Dendritic cell treated with granulocyte-macrophage colony-stimulating factor and Interleukin-4, amounts not matched to agents 40 ng/mL and 50 ng/mL, for 4 days (primary cell): ENCODE data around the gene ZBED1.

ENCODE experiments used
- H3K27ac Mint-ChIP-seq: one replicate; pipeline ENCODE4 v1.8.0; 2022; ENCODE audit warnings: mild to moderate bottlenecking, mixed read lengths
- H3K27me3 Mint-ChIP-seq: one replicate; pipeline ENCODE4 v1.8.0; 2022; ENCODE audit warnings: mild to moderate bottlenecking, mixed read lengths
- H3K36me3 Mint-ChIP-seq: one replicate; pipeline ENCODE4 v1.8.0; 2022; ENCODE audit warnings: low read depth, mixed read lengths
- H3K4me1 Mint-ChIP-seq: one replicate; pipeline ENCODE4 v1.8.0; 2022; ENCODE audit warnings: low read depth, mixed read lengths
- H3K4me3 Mint-ChIP-seq: one replicate; pipeline ENCODE4 v1.8.0; 2022; ENCODE audit warnings: mild to moderate bottlenecking, moderate library complexity, mixed read lengths
- H3K9me3 Mint-ChIP-seq: one replicate; pipeline ENCODE4 v1.8.0; 2022; ENCODE audit warnings: mixed read lengths
- intact Hi-C: fragments of 100-400 bp; cut with micrococcal nuclease; formaldehyde crosslinking; loops from one replicate; pipeline ENCODE4 v1.15.0; 2022

The ZBED1 gene

GRCh38 chrX:2498781-2499302 is 1.9 kb downstream of the ZBED1 start:
- H3K9me3 Mint-ChIP-seq, result no peaks in the 10 kb centered on the region
- peak overlapping the region; percentile 87 for H3K27ac Mint-ChIP-seq
- peaks cover 16% of the 10 kb centered on the region for H3K36me3 Mint-ChIP-seq
- intact Hi-C loops, result loop anchor here (5.0 kb wide), 2 partner anchors 78 to 93 kb away; no protein-coding TSS in a partner anchor
- H3K4me1 Mint-ChIP-seq, result peaks cover 26% of the 10 kb centered on the region
- H3K27me3 Mint-ChIP-seq, result no peaks in the 10 kb centered on the region
- peak overlapping the region; percentile 82 for H3K4me3 Mint-ChIP-seq

GRCh38 chrX:2497961-2498780 is 2.6 kb downstream of the ZBED1 start:
- peak overlapping the region; percentile 82 for H3K4me3 Mint-ChIP-seq
- H3K27me3 Mint-ChIP-seq, result no peaks in the 10 kb centered on the region
- H3K4me1 Mint-ChIP-seq, result peaks cover 26% of the 10 kb centered on the region
- H3K27ac Mint-ChIP-seq, result peak overlapping the region; percentile 87
- no peaks in the 10 kb centered on the region for H3K9me3 Mint-ChIP-seq
- intact Hi-C loops, result loop anchor here (5.0 kb wide), 2 partner anchors 79 to 94 kb away; no protein-coding TSS in a partner anchor
- peaks cover 16% of the 10 kb centered on the region for H3K36me3 Mint-ChIP-seq

- Mint-ChIP-seq H3K27me3 (no peaks in the 10 kb centered on the region), H3K9me3 (no peaks in the 10 kb centered on the region), H3K36me3 (peaks cover 42% of the 10 kb centered on the region), H3K4me1 (peaks cover 31% of the 10 kb centered on the region), H3K4me3 (no peak overlapping the region), H3K27ac (no peak overlapping the region)
- intact Hi-C loops, result loop anchor here (5.0 kb wide), 2 partner anchors 82 to 97 kb away; no protein-coding TSS in a partner anchor
These were observed 5.2 kb downstream of the ZBED1 start for GRCh38 chrX:2495595-2495994.

- Mint-ChIP-seq H3K4me3 (no peak overlapping the region), H3K36me3 (peaks cover 67% of the 10 kb centered on the region), H3K27me3 (no peaks in the 10 kb centered on the region), H3K4me1 (peaks cover 11% of the 10 kb centered on the region), H3K9me3 (no peaks in the 10 kb centered on the region), H3K27ac (no peak overlapping the region)
- intact Hi-C loops, result no loop called here
These were observed 8.1 kb downstream of the ZBED1 start for GRCh38 chrX:2492531-2493218.

- Mint-ChIP-seq H3K4me3 (no peak overlapping the region), H3K9me3 (no peaks in the 10 kb centered on the region), H3K36me3 (peaks cover 79% of the 10 kb centered on the region), H3K4me1 (peaks cover 17% of the 10 kb centered on the region), H3K27ac (no peak overlapping the region), H3K27me3 (no peaks in the 10 kb centered on the region)
- intact Hi-C loops, result no loop called here
These were observed 10.1 kb downstream of the ZBED1 start for GRCh38 chrX:2490634-2491033.

GRCh38 chrX:2489446-2490445 is 11.0 kb downstream of the ZBED1 start:
- Mint-ChIP-seq H3K36me3 (peaks cover 84% of the 10 kb centered on the region), H3K9me3 (no peaks in the 10 kb centered on the region), H3K27me3 (no peaks in the 10 kb centered on the region)

GRCh38 chrX:2488621-2489285 is 12.0 kb downstream of the ZBED1 start:
- Mint-ChIP-seq H3K9me3 (no peaks in the 10 kb centered on the region), H3K27ac (no peak overlapping the region), H3K36me3 (peaks cover 94% of the 10 kb centered on the region), H3K4me3 (no peak overlapping the region), H3K27me3 (no peaks in the 10 kb centered on the region), H3K4me1 (peaks cover 16% of the 10 kb centered on the region)
- intact Hi-C loops, result no loop called here

More at GRCh38 chrX:2489446-2490445, 11.0 kb downstream of the ZBED1 start:
- intact Hi-C loops, result no loop called here
- Mint-ChIP-seq H3K27ac (no peak overlapping the region), H3K4me1 (peaks cover 16% of the 10 kb centered on the region), H3K4me3 (no peak overlapping the region)

GRCh38 chrX:2487366-2487765 is 13.4 kb downstream of the ZBED1 start:
- Mint-ChIP-seq H3K27ac (no peak overlapping the region), H3K36me3 (peaks cover 92% of the 10 kb centered on the region), H3K4me3 (no peak overlapping the region), H3K9me3 (no peaks in the 10 kb centered on the region), H3K27me3 (no peaks in the 10 kb centered on the region), H3K4me1 (peaks cover 12% of the 10 kb centered on the region)
- intact Hi-C loops, result no loop called here

- intact Hi-C loops, result no loop called here
These were observed 14.2 kb downstream of the ZBED1 start for GRCh38 chrX:2486476-2487133.

GRCh38 chrX:2485789-2486345 is 14.9 kb downstream of the ZBED1 start:
- intact Hi-C loops, result no loop called here

More at GRCh38 chrX:2486476-2487133, 14.2 kb downstream of the ZBED1 start:
- peaks cover 84% of the 10 kb centered on the region for H3K36me3 Mint-ChIP-seq
- no peaks in the 10 kb centered on the region for H3K9me3 Mint-ChIP-seq
- no peak overlapping the region for H3K27ac Mint-ChIP-seq
- H3K4me3 Mint-ChIP-seq, result no peak overlapping the region
- H3K4me1 Mint-ChIP-seq, result peaks cover 10% of the 10 kb centered on the region
- no peaks in the 10 kb centered on the region for H3K27me3 Mint-ChIP-seq

GRCh38 chrX:2484721-2485648 is 15.8 kb downstream of the ZBED1 start:
- intact Hi-C loops, result no loop called here
- Mint-ChIP-seq H3K9me3 (peaks cover 3% of the 10 kb centered on the region), H3K27ac (peak overlapping the region; percentile 66), H3K4me3 (no peak overlapping the region), H3K36me3 (peaks cover 74% of the 10 kb centered on the region), H3K27me3 (no peaks in the 10 kb centered on the region), H3K4me1 (peaks cover 10% of the 10 kb centered on the region)

More at GRCh38 chrX:2485789-2486345, 14.9 kb downstream of the ZBED1 start:
- Mint-ChIP-seq H3K36me3 (peaks cover 77% of the 10 kb centered on the region), H3K4me3 (no peak overlapping the region), H3K4me1 (peaks cover 10% of the 10 kb centered on the region), H3K27ac (peak overlapping the region; percentile 66), H3K9me3 (no peaks in the 10 kb centered on the region), H3K27me3 (no peaks in the 10 kb centered on the region)
